GM13976 (cell line): ENCODE data around the gene EFNA5.

ENCODE experiments used
- DNase-seq: peaks from one replicate; pipeline ENCODE4 v3.0.0; 2012; ENCODE audit warnings: low spot score
- CTCF ChIP-seq: IDR thresholded peaks from 2 replicates; pipeline ENCODE4 v1.5.1; 2012; ENCODE audit warnings: borderline replicate concordance, mild to moderate bottlenecking; ENCODE audit not compliant: insufficient read depth; ENCODE audit errors: extremely low read depth, missing control alignments, control extremely low read depth
- in situ Hi-C: fragments of 300-500 bp; cut with MboI; formaldehyde crosslinking; loops from one replicate; pipeline ENCODE4 v1.12.0; 2022; ENCODE audit warnings: low sequenced_read_pairs, mixed read lengths, inconsistent platforms; ENCODE audit not compliant: unreplicated experiment

EFNA5 gene

GRCh38 chr5:107565791-107566767 is 104.7 kb downstream of the EFNA5 start:
- DNase-seq = no peak
- in situ Hi-C loops = loop anchor here (25.0 kb wide), 1 partner anchor 179 kb away; no protein-coding TSS in a partner anchor
- TF ChIP-seq CTCF = no peak

DNA sequence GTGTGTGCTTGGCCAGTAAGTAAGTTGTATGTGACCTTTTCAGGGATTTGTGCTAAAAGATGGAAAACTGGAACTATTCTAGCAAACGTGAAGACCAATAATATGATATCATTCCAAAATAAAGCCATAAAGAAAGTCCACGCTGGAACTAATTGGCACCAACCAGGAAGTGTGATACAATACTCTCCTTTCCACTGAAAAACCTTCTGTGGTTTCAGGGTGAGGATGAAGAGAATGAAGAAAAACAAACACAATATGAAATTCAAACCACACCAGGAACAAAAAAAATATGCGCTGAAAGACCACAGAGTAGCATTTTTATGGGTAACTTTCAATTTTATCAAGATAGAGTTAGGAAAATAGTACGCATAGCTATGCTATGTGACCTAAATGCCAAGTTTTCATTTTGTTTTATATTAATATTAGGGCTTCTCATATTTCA is 105.8 kb downstream of the EFNA5 start:
- no peak for DNase-seq
- TF ChIP-seq CTCF = no peak
- in situ Hi-C loops = loop anchor here (25.0 kb wide), 1 partner anchor 178 kb away; no protein-coding TSS in a partner anchor

- DNase-seq = no peak
- no peak for TF ChIP-seq CTCF
These were observed 106.7 kb downstream of the EFNA5 start for GRCh38 chr5:107563959-107564544.

DNA sequence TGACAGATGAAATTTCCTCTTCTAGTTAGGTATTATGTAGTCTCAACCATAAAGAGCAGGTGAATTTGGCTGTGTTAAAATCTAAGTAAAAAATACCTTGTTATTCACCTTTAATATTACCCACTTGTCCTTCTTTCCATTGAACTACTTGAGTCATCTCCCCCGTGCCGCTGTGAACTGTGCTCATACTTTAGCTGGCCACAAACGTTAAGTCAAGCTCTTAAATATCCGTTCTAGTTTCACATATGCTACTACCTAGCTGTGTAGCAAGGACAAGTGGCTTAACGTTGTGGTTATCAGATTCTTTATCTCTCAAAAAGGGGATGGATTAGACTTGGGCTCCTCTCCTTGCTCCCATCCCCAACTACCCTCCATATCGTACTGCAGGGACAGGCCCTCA is 110.4 kb downstream of the EFNA5 start:
- DNase-seq = no peak
- no peak for TF ChIP-seq CTCF
- in situ Hi-C loops = loop anchor here (25.0 kb wide), 1 partner anchor 173 kb away; no protein-coding TSS in a partner anchor

More at GRCh38 chr5:107563959-107564544, 106.7 kb downstream of the EFNA5 start:
- in situ Hi-C loops = loop anchor here (25.0 kb wide), 1 partner anchor 177 kb away; no protein-coding TSS in a partner anchor

GRCh38 chr5:107558823-107559375 is 111.8 kb downstream of the EFNA5 start:
- no peak for DNase-seq
- TF ChIP-seq CTCF = no peak
- in situ Hi-C loops = loop anchor here (25.0 kb wide), 1 partner anchor 172 kb away; no protein-coding TSS in a partner anchor

DNA sequence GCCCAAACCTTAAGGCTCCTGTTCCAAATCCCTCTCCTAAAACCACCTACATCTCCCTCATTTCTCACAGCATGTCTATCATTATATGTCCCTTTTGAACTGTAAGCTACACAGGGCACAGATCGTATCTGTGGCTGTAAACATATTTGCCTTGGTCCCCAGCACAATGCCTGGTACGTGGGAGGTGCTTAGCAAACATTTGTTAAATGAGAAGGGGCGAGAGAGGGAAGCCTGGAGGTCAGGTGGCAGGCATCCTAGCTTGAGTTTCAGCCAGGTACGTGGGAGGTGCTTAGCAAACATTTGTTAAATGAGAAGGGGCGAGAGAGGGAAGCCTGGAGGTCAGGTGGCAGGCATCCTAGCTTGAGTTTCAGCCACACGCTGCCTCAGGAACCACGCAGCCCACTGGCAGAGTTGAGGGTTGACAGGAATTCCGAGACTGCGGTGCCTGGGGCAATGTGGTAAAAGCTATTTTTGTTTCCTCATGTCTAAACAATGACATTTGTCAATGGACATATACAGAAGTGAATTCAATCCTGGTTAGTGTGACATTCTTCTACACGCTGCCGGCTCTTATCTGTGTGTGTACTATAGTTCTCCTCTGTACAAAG is 113.6 kb downstream of the EFNA5 start:
- in situ Hi-C loops = loop anchor here (25.0 kb wide), 1 partner anchor 170 kb away; no protein-coding TSS in a partner anchor
- DNase-seq = no peak
- no peak for TF ChIP-seq CTCF
